ENCODE results near the gene FOXL2. TPM values are rescaled to one million over a fixed set of nuclear protein-coding genes. Genes with fewer than 3 reads are reported as not detected.

Gene FOXL2
- total RNA-seq, 1 donor from 2014 or later, result not detected

GRCh38 chr3:138942271-138942670 is 4.7 kb downstream of the FOXL2 start:
- Mint-ChIP-seq H3K36me3 (ENCODE audit: low read depth) (peaks cover 9% of the 10 kb centered on the region), H3K9me3 (peaks cover 3% of the 10 kb centered on the region), H3K27me3 (peaks cover 82% of the 10 kb centered on the region), H3K27ac (no peak overlapping the region), H3K4me1 (peaks cover 16% of the 10 kb centered on the region), H3K4me3 (no peak overlapping the region)
- DNase-seq, result no peak
- intact Hi-C loops (cut with micrococcal nuclease), result no loop called here

GRCh38 chr3:138941259-138941885 is 5.6 kb downstream of the FOXL2 start:
- H3K27ac Mint-ChIP-seq, result no peak overlapping the region
- peaks cover 3% of the 10 kb centered on the region for H3K9me3 Mint-ChIP-seq
- H3K27me3 Mint-ChIP-seq, result peaks cover 88% of the 10 kb centered on the region
- intact Hi-C loops (cut with micrococcal nuclease), result no loop called here
- peak; percentile 70 for DNase-seq
- H3K36me3 Mint-ChIP-seq (ENCODE audit: low read depth), result peaks cover 9% of the 10 kb centered on the region
- H3K4me3 Mint-ChIP-seq, result no peak overlapping the region
- peaks cover 19% of the 10 kb centered on the region for H3K4me1 Mint-ChIP-seq

- H3K4me1 Mint-ChIP-seq, result peaks cover 25% of the 10 kb centered on the region
- peaks cover 93% of the 10 kb centered on the region for H3K27me3 Mint-ChIP-seq
- intact Hi-C loops (cut with micrococcal nuclease), result no loop called here
- H3K9me3 Mint-ChIP-seq, result peaks cover 3% of the 10 kb centered on the region
- H3K4me3 Mint-ChIP-seq, result no peak overlapping the region
- H3K36me3 Mint-ChIP-seq (ENCODE audit: low read depth), result peaks cover 9% of the 10 kb centered on the region
- no peak for DNase-seq
- no peak overlapping the region for H3K27ac Mint-ChIP-seq
These were observed 6.5 kb downstream of the FOXL2 start for GRCh38 chr3:138940446-138940845.

- no peaks in the 10 kb centered on the region for H3K9me3 Mint-ChIP-seq
- H3K27me3 Mint-ChIP-seq, result peaks cover 91% of the 10 kb centered on the region
- peaks cover 21% of the 10 kb centered on the region for H3K4me1 Mint-ChIP-seq
- intact Hi-C loops (cut with micrococcal nuclease), result no loop called here
- H3K36me3 Mint-ChIP-seq (ENCODE audit: low read depth), result peaks cover 5% of the 10 kb centered on the region
- H3K27ac Mint-ChIP-seq, result no peak overlapping the region
- no peak for DNase-seq
- no peak overlapping the region for H3K4me3 Mint-ChIP-seq
These were observed 7.2 kb downstream of the FOXL2 start for GRCh38 chr3:138939561-138940241.

GRCh38 chr3:138938877-138939560 is 7.9 kb downstream of the FOXL2 start:
- intact Hi-C loops (cut with micrococcal nuclease), result no loop called here
- DNase-seq, result no peak
- Mint-ChIP-seq H3K4me1 (peaks cover 17% of the 10 kb centered on the region), H3K9me3 (no peaks in the 10 kb centered on the region), H3K4me3 (no peak overlapping the region), H3K27me3 (peaks cover 89% of the 10 kb centered on the region), H3K36me3 (ENCODE audit: low read depth) (peaks cover 2% of the 10 kb centered on the region), H3K27ac (peak overlapping the region; percentile 15)

GRCh38 chr3:138938056-138938876 is 8.7 kb downstream of the FOXL2 start:
- Mint-ChIP-seq H3K4me1 (peaks cover 14% of the 10 kb centered on the region), H3K27ac (peak overlapping the region; percentile 15), H3K9me3 (no peaks in the 10 kb centered on the region), H3K27me3 (peaks cover 87% of the 10 kb centered on the region), H3K36me3 (ENCODE audit: low read depth) (no peaks in the 10 kb centered on the region), H3K4me3 (no peak overlapping the region)
- intact Hi-C loops (cut with micrococcal nuclease), result no loop called here
- DNase-seq, result peak; percentile 63

- H3K27ac Mint-ChIP-seq, result no peak overlapping the region
These were observed 9.3 kb downstream of the FOXL2 start for GRCh38 chr3:138937690-138938055.

GRCh38 chr3:138936741-138937689 is 9.9 kb downstream of the FOXL2 start:
- H3K4me3 Mint-ChIP-seq, result peak overlapping the region; percentile 76
- peaks cover 14% of the 10 kb centered on the region for H3K4me1 Mint-ChIP-seq

More at GRCh38 chr3:138937690-138938055, 9.3 kb downstream of the FOXL2 start:
- intact Hi-C loops (cut with micrococcal nuclease), result loop anchor here (2.0 kb wide), 1 partner anchor 391 kb away; no protein-coding TSS in a partner anchor
- no peak overlapping the region for H3K4me3 Mint-ChIP-seq
- DNase-seq, result peak; percentile 62
- peaks cover 14% of the 10 kb centered on the region for H3K4me1 Mint-ChIP-seq
- no peaks in the 10 kb centered on the region for H3K9me3 Mint-ChIP-seq
- peaks cover 87% of the 10 kb centered on the region for H3K27me3 Mint-ChIP-seq
- no peaks in the 10 kb centered on the region for H3K36me3 Mint-ChIP-seq (ENCODE audit: low read depth)

GRCh38 chr3:138935863-138936740 is 10.8 kb downstream of the FOXL2 start:
- H3K4me1 Mint-ChIP-seq, result peaks cover 14% of the 10 kb centered on the region
- H3K27me3 Mint-ChIP-seq, result peaks cover 76% of the 10 kb centered on the region
- H3K9me3 Mint-ChIP-seq, result no peaks in the 10 kb centered on the region
- peak; percentile 91 for DNase-seq
- H3K36me3 Mint-ChIP-seq (ENCODE audit: low read depth), result no peaks in the 10 kb centered on the region
- peak overlapping the region; percentile 76 for H3K4me3 Mint-ChIP-seq
- no peak overlapping the region for H3K27ac Mint-ChIP-seq
- intact Hi-C loops (cut with micrococcal nuclease), result loop anchor here (1.0 to 2.0 kb wide), 2 partner anchors 10 to 393 kb away; no protein-coding TSS in a partner anchor

More at GRCh38 chr3:138936741-138937689, 9.9 kb downstream of the FOXL2 start:
- Mint-ChIP-seq H3K27ac (peak overlapping the region; percentile 12), H3K36me3 (ENCODE audit: low read depth) (no peaks in the 10 kb centered on the region), H3K9me3 (no peaks in the 10 kb centered on the region), H3K27me3 (peaks cover 82% of the 10 kb centered on the region)
- DNase-seq, result no peak
- intact Hi-C loops (cut with micrococcal nuclease), result loop anchor here (1.0 to 2.0 kb wide), 2 partner anchors 9 to 392 kb away; no protein-coding TSS in a partner anchor

- H3K4me3 Mint-ChIP-seq, result peak overlapping the region; percentile 76
- H3K4me1 Mint-ChIP-seq, result peaks cover 14% of the 10 kb centered on the region
- no peaks in the 10 kb centered on the region for H3K36me3 Mint-ChIP-seq (ENCODE audit: low read depth)
- H3K9me3 Mint-ChIP-seq, result no peaks in the 10 kb centered on the region
- H3K27ac Mint-ChIP-seq, result no peak overlapping the region
- intact Hi-C loops (cut with micrococcal nuclease), result no loop called here
- H3K27me3 Mint-ChIP-seq, result peaks cover 70% of the 10 kb centered on the region
- DNase-seq, result no peak
These were observed 11.5 kb downstream of the FOXL2 start for GRCh38 chr3:138935505-138935862.

GRCh38 chr3:138933981-138934691 is 12.8 kb downstream of the FOXL2 start:
- H3K27ac Mint-ChIP-seq, result no peak overlapping the region

More at GRCh38 chr3:138933981-138934691, 12.8 kb downstream of the FOXL2 start:
- Mint-ChIP-seq H3K9me3 (no peaks in the 10 kb centered on the region), H3K4me3 (no peak overlapping the region), H3K4me1 (peaks cover 14% of the 10 kb centered on the region), H3K27me3 (peaks cover 61% of the 10 kb centered on the region), H3K36me3 (ENCODE audit: low read depth) (no peaks in the 10 kb centered on the region)
- intact Hi-C loops (cut with micrococcal nuclease), result no loop called here
- no peak for DNase-seq

Data from activated CD4-positive, alpha-beta T cell treated with anti-CD3 and anti-CD28 coated beads, Interleukin-2, amount 10 ng/mL, durations not matched to agents 24 days and 14 days (primary cell).